Measurements from ENCODE around the gene RHEBL1.

GRCh38 chr12:49049566-49050224, 20.1 kb downstream of the RHEBL1 start:
- TF ChIP-seq CTCF (IDR thresholded peaks at IDR 0.05 in 4 of 5, conservative IDR thresholded peaks at IDR 0.05 in 1 of 5) (no peak), POLR2A (IDR thresholded peaks at IDR 0.05) (no peak)

Measured in gastrocnemius medialis (tissue), 4 donors.